GM18519 (cell line): ENCODE data around the gene THAP9.
"Not testable (repeated sequence)": the region's sequence is repeated elsewhere in the genome, so short reads cannot be mapped to it uniquely, and the experiment has no call there.

Experiments used
- ATAC-seq: cut with Tn5 transposase; IDR thresholded peaks from one replicate; pipeline ENCODE4 v1.9.1; 2021; ENCODE audit warnings: mild to moderate bottlenecking, moderate library complexity; ENCODE audit not compliant: unreplicated experiment, low FRiP score

THAP9 gene, protein sequence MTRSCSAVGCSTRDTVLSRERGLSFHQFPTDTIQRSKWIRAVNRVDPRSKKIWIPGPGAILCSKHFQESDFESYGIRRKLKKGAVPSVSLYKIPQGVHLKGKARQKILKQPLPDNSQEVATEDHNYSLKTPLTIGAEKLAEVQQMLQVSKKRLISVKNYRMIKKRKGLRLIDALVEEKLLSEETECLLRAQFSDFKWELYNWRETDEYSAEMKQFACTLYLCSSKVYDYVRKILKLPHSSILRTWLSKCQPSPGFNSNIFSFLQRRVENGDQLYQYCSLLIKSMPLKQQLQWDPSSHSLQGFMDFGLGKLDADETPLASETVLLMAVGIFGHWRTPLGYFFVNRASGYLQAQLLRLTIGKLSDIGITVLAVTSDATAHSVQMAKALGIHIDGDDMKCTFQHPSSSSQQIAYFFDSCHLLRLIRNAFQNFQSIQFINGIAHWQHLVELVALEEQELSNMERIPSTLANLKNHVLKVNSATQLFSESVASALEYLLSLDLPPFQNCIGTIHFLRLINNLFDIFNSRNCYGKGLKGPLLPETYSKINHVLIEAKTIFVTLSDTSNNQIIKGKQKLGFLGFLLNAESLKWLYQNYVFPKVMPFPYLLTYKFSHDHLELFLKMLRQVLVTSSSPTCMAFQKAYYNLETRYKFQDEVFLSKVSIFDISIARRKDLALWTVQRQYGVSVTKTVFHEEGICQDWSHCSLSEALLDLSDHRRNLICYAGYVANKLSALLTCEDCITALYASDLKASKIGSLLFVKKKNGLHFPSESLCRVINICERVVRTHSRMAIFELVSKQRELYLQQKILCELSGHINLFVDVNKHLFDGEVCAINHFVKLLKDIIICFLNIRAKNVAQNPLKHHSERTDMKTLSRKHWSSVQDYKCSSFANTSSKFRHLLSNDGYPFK

DNA sequence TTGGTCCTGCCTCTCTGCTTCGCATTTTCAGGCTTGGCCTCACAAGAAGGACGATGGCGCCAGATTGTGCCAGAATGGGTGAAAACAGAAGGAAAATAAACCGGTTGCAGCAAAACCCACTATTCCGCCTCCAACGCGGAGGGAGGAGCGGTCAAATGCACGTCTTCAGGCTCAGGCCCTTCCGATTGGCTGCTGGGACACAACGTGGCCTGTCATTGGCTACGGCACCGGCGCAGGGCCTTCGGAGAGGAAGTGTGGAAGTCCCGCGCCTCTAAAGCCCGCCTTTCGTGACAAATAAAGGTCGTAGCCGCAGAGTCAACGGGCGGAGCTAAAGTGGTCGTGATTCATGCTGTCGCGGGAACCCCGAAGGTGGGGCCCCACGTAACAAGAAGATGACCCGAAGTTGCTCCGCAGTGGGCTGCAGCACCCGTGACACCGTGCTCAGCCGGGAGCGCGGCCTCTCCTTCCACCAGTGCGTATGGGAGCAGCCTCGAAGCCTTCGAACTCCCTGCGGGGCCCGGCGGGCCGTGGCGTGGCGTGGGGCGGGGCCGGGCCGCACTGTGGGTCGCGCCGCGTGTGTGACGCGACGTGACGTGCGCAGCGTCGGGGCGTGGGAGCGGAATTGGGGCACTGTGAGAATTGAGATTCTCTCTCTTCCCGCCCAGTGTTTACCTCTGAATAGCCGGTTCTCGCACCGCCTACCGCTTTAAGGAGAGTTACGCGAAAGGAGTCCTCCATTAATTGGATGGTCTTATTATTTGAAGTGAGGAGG lies at the start of gene THAP9:
Gene THAP9, plus strand, starts transcription at position 325 of the 772 bp plus-strand sequence. Its CDS starts 68 bp downstream, at position 393.
- peak; percentile 84 for ATAC-seq

DNA sequence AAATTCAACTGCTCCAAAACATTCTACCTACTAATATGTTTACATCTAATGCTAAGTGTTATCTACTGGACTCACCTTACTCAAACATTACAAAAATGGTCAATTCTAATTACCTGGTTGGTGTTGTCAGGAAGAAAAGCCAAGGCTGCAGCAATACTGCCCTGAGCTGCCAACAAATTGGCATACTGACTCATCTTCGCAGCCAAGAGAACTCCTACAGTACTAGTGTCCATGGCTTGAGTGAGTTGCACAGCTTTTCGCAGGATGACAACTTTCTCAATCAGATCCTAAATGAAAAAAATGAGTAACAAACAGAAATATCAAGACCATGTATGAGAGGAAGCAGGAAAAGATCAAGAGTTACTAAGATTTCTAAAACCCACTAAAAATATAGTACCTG lies 49.2 kb upstream of the THAP9 start:
- no peak for ATAC-seq

DNA sequence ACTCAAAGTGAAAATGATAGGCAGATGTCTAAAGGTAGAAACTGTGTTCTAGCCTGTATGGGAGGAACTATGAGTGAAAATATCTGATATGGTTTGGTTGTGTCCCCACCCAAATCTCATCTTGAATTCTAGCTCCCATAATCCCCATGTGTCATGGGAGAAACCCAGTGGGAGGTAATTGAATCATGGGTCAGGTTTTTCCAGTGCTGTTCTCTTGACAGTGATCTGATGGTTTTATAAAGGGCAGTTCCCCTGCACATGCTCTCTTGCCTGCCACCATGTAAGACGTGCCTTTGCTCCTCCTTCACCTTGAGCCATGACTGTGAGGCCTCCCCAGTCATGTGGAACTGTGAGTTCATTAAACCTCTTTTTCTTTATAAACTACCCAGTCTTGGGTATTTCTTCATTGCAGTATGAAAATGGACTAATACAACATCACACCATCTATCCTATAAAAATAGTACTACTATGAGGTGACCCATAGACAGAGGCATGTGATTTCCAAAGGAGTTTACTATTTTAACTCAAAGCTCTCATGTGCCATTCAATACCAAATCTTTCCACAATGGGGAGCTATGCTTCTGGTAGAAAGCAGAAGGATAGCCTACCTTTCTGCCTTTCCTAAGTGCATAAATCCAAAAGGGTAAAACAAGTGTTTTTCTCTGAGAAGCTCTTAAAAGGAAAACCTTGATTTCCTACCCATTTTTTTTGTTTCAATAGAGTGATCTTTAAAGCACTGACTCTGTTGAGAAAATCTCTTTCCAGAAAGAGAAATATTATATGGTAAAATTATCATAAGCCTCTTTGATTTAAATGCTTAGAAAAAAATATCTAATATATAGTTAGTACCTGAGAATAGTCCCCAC lies 48.4 kb upstream of the THAP9 start:
- no peak for ATAC-seq

DNA sequence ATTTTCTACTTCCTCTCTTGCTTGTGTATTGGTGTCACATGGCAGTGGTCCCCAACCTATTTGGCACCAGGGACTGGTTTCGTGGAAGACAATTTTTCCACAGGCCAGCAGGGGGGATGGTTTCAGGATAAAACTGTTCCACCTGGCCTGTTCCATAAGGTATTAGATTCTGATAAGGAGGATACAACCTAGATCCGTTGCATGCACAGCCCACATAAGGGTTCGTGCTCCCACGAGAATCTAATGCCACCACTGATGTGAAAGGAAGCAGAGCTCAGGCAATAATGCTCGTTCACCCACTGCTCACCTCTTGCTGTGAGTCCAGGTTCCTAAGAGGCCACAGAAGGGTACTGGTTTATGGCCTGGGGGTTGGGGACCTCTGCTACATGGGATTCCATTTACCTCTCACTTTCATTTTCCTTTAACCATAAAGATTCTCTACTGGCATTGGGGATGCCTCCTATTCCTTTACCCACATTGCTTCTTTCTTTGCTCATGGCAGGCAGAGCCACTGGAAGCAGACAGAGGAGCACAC lies 47.7 kb upstream of the THAP9 start:
- ATAC-seq, result no peak

DNA sequence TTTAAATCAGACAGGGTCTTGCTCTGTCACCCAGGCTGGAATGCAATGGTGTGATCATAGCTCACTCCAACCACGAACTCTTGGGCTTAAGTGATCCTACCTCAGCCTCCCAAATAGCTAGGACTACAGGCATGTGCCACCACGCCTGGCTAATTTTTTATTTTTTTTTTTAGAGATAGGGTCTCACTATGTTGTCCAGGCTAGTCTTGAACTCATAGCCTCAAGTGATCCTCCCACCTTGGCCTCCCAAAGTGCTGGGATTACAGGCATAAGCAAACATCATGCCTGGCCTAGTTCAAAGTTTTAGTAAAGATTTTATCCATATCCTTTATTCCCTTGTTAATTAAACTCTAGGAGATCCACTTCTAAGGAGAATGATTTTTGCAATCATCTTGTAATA lies 40.0 kb upstream of the THAP9 start:
- ATAC-seq, result not testable (repeated sequence)

DNA sequence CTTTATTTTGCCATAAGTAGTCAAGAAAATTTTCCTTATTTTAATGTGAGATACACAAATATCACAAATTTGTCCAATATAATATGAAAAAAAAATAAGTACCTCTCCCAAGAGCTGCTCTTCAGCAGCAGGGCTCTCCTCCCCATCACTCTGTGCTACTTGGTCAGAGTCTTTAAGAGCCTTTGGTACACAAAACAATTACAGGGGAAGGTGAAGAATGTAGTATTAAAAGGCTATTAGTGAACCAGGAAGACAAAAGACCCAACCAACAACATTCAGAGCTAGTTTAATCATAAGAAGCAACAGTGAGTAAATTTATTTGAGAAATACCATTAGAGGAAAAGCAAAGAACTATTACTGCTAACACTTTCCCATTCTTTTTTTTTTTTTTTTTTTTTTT lies 39.0 kb upstream of the THAP9 start:
- ATAC-seq, result no peak

DNA sequence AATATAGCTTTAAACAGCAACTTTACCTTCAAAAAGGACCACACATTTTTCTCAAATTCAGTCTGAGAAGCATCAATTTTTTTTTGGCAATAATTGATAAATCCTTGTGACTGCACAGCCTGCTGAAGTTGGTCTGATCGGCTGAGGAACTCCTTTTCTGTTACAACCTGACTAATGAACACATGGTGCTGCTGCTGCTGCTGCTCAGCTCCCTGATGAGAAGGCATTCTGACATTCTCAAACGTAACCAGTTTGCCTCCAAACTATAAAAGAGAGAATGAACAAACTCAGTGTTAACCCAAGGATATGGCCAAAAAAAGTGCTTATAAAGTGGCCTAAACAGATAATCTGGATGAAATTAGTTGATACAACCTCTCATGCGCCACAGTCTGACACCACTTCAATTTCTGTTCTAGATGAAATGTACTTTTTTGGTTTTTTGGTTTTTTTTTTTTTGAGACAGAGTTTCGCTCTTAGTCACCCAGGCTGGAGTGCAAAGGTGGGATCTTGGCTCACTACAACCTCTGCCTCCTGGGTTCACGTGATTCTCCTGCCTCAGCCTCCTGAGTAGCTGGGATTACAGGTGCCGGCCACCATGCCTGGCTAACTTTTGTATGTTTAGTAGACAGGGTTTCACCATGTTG lies 36.1 kb upstream of the THAP9 start:
- no peak for ATAC-seq

DNA sequence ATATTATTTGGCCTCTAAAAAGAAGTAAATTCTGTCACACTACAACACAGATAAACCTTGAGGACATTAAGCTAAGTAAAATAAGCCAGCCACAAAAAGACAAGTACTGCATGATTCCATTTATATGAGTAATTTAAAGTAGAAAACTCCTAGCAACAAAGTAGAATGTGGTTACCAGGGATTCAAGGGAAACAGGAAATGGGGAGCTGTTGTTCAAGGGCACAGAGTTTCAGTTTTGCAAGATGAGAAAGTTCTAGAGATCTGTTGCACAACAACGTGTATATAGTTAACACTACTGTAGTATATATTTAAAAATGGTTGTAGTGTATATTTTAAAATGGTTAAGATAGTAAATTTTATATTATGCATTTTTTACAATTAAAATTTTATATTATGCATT lies 34.9 kb upstream of the THAP9 start:
- ATAC-seq, result no peak

DNA sequence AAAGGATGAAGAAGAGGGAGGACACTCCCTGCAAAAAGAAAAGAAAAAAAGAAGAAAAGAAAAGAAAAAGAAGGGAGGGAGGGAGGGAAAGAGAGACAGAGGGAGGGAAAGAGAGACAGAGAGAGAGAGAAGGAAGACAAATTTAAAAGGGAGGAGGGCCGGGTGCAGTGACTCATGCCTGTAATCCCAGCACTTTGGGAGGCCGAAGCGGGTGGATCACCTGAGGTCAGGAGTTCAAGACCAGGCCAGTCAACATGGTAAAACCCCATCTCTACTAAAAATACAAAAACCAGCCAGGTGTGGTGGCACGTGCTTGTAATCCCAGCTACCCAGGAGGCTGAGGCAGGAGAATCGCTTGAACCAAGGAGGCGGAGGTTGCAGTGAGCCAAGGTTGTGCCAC lies 34.5 kb upstream of the THAP9 start:
- ATAC-seq, result not testable (repeated sequence)

DNA sequence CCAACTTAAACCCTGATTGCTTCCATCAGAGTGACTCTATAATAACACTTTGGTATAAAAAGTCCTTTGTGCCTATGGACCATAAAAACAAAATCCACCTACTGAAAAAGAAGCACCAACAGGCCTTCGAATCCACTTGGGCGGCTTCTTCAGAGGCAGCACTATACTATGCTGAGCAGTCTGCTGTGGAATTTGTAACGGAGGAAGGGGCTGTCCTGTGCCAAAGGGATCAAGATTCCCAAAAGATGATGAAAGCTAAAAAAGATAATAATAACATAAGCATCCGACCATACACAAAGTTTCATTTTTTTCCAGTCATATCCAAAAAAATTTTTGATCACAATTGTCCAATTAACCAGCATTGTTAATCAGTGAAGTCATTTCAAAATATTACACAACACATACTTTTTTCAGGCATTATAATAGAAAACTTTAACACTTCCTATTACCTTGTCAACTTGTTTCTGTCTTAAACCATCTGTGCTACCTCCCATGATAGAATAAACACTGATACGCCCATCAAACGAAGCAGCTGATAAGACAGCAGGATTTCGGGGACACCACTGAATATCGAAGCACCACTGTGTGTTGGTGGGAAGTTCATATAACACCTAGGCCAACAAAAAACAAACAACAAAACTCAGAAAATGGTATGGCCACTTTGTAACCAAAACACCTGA lies 33.7 kb upstream of the THAP9 start:
- ATAC-seq, result no peak

DNA sequence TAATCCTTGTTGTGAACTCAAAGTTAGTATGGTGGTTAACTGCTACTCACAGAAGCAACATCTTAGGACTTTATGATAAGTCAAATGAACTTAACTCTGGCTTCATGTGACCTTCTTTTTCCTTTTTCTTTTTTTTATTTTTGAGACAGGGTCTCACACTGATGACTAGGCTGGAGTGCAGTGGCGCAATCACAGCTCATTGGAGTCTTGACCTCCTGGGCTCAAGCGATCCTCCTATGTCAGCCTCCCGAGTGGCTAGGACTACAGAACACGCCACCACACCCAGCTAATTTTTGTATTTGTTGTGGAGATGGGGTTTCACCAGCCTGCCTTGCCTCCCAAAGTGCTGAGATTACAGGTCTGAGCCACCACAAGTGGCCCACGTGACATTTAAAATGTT lies 32.0 kb upstream of the THAP9 start:
- ATAC-seq, result no peak

DNA sequence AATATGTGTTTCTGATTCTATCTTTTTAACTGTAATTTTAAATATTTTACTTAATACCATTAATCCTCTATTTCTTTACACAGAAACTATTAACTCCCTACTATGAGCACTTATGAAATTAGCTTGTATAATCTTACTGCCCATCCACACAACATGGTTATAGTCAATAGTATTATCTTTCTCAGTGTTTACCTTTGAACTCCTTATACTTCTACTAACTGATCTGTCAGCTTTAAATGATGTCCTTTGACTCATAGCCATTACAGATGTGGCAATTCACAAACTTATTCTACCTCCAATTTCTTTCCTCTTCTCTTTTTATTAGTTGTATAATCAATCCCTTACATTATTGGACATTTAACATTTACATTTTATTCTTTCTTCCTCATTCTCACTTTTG lies 15.1 kb upstream of the THAP9 start:
- ATAC-seq, result no peak

DNA sequence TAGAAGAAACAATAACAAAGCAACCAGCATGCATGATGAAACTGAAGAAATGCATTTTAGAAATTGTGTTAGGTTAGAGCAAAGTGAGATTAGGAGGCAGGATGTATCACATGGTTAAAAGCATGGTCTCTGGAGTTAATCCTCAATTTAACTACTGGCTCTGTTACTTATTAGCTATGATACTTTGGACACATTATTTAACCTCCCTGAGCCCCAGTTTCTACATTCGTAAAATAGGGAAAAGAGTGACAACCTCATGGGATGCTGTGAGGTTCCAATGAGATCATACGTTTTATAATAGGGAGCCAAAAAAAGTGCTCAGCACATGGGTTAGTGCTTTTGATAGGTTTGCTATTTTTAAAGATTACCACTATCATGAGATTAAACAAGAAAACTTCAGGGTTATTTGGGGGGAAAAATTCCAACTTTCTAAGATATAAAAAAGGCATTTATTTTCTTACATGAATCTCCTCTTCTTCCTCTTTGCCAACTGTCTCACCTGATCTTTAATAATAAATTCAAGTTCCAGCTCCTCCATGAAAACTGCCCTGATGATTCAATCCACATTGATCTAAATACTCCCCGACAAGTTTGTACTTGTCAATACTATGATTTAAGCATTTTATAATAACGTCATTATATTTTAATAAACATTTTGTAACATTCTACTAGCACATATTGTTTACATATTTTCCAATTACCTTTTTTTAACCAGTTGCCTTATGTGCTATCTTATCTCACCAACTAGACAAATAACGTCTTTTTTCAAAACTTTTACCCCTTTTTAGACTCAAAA lies 14.2 kb upstream of the THAP9 start:
- ATAC-seq, result no peak

DNA sequence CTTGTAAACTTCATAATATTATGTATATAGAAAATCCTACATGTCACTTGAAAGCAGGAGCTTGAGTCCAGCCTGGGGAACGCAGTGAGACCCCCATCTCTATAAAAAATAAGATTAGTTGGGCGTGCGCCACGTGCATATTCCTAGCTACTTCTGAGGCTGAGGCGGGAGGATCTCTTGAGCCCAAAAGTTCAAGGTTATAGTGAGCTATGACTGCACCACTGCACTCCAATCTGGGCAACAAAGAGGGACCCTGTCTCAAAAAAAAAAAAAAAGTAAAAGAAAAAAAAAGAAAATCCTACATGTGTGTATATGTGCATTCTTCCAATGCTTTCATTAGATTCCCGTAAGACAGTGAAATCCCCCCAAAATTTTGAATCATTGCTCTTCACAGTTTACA lies 11.2 kb upstream of the THAP9 start:
- ATAC-seq, result no peak

DNA sequence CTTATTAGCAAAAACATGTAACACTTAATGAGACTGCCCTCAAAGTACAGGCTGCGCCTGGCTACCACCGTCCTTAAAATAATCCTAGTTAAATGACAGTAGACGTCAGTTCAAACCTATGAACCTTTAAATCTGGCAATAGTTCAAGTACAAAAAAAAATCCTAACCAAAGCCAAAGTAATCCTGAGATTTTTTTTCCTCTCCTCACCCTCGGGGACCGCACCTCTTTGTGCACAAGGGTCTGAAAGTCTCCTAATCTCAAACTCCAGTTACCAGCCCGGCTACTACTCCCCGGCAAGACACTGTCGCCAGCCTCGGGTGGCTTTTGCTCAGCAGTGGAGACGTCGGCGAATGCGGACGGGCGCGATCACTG lies 10.0 kb upstream of the THAP9 start:
- peak; percentile 29 for ATAC-seq

DNA sequence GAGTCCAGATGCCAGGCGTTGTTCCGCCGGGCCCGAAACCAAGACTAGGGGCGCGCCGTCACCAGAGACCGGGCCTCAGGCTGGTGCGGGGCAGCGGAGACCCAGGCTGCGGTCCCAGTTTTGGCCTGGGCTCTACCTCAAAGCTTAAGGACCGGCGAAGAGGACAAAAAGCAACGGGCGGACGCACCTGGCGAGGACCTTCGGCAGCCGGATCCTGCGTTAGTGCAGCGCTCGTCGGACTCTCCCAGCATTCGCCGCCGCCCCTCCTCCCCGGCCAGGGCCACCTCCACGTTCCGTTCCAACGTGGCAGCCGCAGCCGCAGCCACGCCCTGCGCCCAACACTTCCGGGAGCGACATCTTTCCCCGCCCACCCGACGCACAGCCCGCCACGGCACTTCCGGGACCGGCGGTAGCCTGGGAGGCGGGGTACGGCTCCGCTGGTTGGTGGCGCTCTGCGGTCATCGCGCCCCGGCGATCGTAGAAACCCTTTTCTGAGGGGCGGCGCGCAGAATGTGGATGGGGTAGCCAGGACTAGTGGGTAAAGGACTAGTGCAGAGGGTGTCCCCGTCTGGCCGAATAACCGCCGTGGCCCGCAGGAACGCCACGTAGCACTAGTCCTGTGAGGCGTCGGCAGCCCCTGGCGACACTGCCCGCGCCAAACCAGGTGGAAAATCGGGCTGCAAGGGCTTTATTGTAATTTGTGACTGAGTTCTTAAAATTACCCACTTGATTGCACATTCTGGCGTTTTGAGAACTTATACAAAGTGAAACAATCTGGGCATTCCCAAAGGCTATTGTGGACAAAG lies 9.4 kb upstream of the THAP9 start, which contains the start of gene SEC31A:
Gene SEC31A, minus strand, starts transcription at position 253 of the 806 bp plus-strand sequence. CDS start 9,217 bp downstream, outside the sequence.
- peak; percentile 80 for ATAC-seq
